Lower lobe of right lung (tissue), 2 donors: Measurements from ENCODE around the gene CLHC1. TPM values are rescaled to one million over a fixed set of nuclear protein-coding genes. Genes with fewer than 3 reads are reported as not detected.

Source experiments
- ATAC-seq, 2 donors: fragments of 200-7000 bp; cut with Tn5 transposase; one replicate each; pipeline ENCODE4 v1.9.1; 2020 to 2022; ENCODE audit warnings: mild to moderate bottlenecking in 2 of 2, moderate library complexity in 2 of 2
- DNase-seq: peaks from one replicate; pipeline ENCODE4 v3.0.0-alpha.2; 2020
- H3K27ac ChIP-seq: fragments of 200-600 bp; one replicate; pipeline ENCODE4 v1.8.0; 2022
- H3K27me3 ChIP-seq: fragments of 200-600 bp; one replicate; pipeline ENCODE4 v1.8.0; 2022; ENCODE audit warnings: low read depth
- H3K36me3 ChIP-seq: fragments of 200-600 bp; one replicate; pipeline ENCODE4 v1.8.0; 2022; ENCODE audit warnings: mild to moderate bottlenecking
- H3K4me1 ChIP-seq: fragments of 200-600 bp; one replicate; pipeline ENCODE4 v1.8.0; 2022
- H3K4me3 ChIP-seq: fragments of 200-600 bp; one replicate; pipeline ENCODE4 v1.8.0; 2022; ENCODE audit warnings: mild to moderate bottlenecking
- H3K9me3 ChIP-seq: fragments of 200-600 bp; one replicate; pipeline ENCODE4 v1.8.0; 2022
- intact Hi-C: fragments of 100-400 bp; cut with DNase I; formaldehyde crosslinking; loops from one replicate; pipeline ENCODE4 v1.11.0; 2022
- total RNA-seq: library from RNA; stranded (reverse); fragmentation: NEBNext Ultra II Directional; extraction: Animal tissue kit (Norgen Biotek cat#: 25700); gene quantifications from one replicate; pipeline ENCODE4 v1.2.1, GENCODE V29; 2021
- TF ChIP-seq, protein P1 (sequence below): fragments of 200-600 bp; IDR thresholded peaks from one replicate; pipeline ENCODE4 v1.8.0; 2022; ENCODE audit warnings: antibody characterized with exemption, mild to moderate bottlenecking
- donor health status: DM: no; HTN: yes; CAD: no; lungs with severe emphysema.

The CLHC1 gene
- total RNA-seq, 1 donor from 2014 or later: 15.2 TPM

DNA sequence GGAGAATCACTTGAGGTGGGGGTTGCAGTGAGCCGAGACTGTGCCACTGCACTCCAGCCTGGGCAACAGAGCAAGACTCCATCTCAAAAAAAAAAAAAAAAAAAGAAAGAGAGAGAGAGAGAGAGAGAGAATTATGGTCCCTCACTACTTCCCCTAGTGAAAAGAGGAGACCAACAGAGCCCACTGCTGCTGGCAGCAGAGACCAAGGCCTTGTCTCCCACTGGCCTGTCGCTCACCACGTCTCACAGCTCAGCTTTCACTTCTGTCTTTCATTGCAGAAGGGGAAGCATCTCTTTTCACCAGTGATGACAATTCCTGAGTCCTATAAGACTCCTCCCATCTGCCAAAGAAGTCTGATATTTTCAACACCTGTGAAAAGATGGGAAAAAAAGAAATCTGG is 81.3 kb downstream of the CLHC1 start:
- Histone ChIP-seq H3K36me3 (no peaks in the 10 kb centered on the region), H3K9me3 (no peaks in the 10 kb centered on the region), H3K27me3 (no peaks in the 10 kb centered on the region), H3K27ac (no peak overlapping the region), H3K4me3 (no peak overlapping the region), H3K4me1 (peaks cover 49% of the 10 kb centered on the region)
- TF ChIP-seq, protein P1, sequence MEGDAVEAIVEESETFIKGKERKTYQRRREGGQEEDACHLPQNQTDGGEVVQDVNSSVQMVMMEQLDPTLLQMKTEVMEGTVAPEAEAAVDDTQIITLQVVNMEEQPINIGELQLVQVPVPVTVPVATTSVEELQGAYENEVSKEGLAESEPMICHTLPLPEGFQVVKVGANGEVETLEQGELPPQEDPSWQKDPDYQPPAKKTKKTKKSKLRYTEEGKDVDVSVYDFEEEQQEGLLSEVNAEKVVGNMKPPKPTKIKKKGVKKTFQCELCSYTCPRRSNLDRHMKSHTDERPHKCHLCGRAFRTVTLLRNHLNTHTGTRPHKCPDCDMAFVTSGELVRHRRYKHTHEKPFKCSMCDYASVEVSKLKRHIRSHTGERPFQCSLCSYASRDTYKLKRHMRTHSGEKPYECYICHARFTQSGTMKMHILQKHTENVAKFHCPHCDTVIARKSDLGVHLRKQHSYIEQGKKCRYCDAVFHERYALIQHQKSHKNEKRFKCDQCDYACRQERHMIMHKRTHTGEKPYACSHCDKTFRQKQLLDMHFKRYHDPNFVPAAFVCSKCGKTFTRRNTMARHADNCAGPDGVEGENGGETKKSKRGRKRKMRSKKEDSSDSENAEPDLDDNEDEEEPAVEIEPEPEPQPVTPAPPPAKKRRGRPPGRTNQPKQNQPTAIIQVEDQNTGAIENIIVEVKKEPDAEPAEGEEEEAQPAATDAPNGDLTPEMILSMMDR: no peak
- intact Hi-C loops: no loop called here
- DNase-seq (peak; percentile 64), ATAC-seq (peak; percentile 40 to 73)

DNA sequence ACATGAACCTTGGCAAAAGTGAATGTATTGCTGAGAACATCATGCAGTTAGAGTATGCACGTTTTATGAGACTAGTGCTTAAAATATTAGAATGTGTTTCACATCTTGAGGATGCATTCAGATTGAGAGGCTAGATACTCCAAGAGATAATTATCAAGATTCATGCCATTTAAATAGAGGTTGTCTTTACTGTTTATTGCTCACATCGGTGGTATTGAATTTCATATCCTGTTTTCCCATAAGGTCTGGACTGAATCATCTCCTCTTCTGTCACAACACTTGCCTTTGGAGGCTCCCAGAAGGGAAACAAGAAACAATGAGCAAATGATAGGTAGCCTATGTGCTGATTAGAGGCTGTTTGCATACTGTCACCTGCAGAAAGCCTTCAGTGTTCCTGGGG is 83.8 kb downstream of the CLHC1 start:
- Histone ChIP-seq H3K36me3 (no peaks in the 10 kb centered on the region), H3K27me3 (no peaks in the 10 kb centered on the region), H3K4me3 (no peak overlapping the region), H3K9me3 (no peaks in the 10 kb centered on the region), H3K27ac (no peak overlapping the region), H3K4me1 (peaks cover 23% of the 10 kb centered on the region)
- TF ChIP-seq, protein P1: no peak
- intact Hi-C loops: no loop called here
- no peak for ATAC-seq
- no peak for DNase-seq

DNA sequence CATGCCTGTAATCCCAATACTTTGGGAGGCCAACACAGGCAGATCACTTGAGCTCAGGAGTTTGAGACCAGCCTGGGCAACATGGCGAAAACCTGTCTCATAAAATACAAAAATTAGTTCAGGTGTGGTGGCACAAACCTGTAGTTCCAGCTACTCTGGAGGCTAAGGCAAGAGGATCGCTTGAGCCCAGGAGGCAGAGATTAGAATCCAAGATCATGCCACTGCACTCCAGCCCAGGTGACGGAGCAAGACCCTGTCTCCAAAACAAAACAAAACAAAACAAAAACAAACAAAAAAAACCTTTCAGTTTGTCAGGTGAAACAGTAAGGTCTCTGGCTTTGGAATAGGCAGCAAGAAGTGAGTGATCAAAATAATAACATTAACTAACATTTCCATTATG is 84.6 kb downstream of the CLHC1 start:
- TF ChIP-seq, protein P1: no peak
- Histone ChIP-seq H3K27me3 (no peaks in the 10 kb centered on the region), H3K36me3 (no peaks in the 10 kb centered on the region), H3K4me3 (no peak overlapping the region), H3K4me1 (peaks cover 16% of the 10 kb centered on the region), H3K9me3 (no peaks in the 10 kb centered on the region), H3K27ac (no peak overlapping the region)
- no peak for DNase-seq
- ATAC-seq: no peak
- intact Hi-C loops: no loop called here

DNA sequence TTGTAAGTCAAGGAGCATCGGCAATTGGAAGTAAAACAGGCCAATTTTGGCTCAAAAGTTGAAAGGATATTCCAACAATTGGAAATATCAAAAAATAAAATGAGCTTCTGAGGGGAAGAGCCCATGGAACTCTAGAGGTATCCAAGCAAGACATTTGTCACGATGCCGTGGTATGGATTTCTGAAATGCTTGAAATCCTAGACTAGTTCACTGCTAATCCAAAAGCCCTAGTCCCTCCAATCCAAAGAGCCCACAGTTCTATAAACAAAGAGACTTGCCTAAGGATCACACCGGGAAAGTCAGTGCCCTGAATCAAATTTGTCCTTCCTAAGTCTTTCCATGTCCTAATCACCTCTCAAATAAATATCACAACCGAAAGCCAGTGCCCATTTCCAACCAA is 85.1 kb downstream of the CLHC1 start:
- Histone ChIP-seq H3K9me3 (no peaks in the 10 kb centered on the region), H3K27me3 (no peaks in the 10 kb centered on the region), H3K36me3 (no peaks in the 10 kb centered on the region), H3K4me1 (peaks cover 14% of the 10 kb centered on the region), H3K27ac (no peak overlapping the region), H3K4me3 (no peak overlapping the region)
- no peak for ATAC-seq
- DNase-seq: no peak
- intact Hi-C loops: no loop called here
- TF ChIP-seq, protein P1: no peak

DNA sequence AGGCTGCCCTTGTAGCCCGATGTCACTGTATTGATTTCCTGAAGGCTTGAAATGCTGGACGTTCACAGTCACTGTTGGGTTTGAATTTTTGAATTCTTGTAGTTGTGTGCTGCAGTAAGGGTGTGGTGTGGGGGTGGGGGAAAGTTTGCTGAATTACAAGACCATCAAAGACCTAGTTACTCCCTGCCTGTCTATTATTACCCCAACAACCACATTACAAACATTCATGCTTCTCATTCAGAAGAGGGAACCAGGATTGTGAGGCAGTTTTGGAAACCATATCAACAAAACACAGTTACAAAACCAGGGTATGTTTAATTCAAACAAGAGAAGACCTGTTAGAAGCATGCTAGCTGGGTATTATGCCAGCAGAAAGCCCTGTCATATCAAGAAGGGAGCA is 85.8 kb downstream of the CLHC1 start:
- Histone ChIP-seq H3K4me1 (peaks cover 10% of the 10 kb centered on the region), H3K36me3 (no peaks in the 10 kb centered on the region), H3K4me3 (no peak overlapping the region), H3K27me3 (no peaks in the 10 kb centered on the region), H3K9me3 (no peaks in the 10 kb centered on the region), H3K27ac (no peak overlapping the region)
- ATAC-seq: no peak
- DNase-seq: no peak
- TF ChIP-seq, protein P1: no peak
- intact Hi-C loops: no loop called here
